Uterus (tissue), 2 donors: ENCODE results near the gene TAAR8.

Source experiments
- POLR2A ChIP-seq, 2 donors: fragments of 450-650 bp; IDR thresholded peaks; one replicate each; pipeline ENCODE4 v1.6.1; 2016; ENCODE audit warnings: antibody characterized with exemption in 2 of 2, mild to moderate bottlenecking in 1 of 2, moderate library complexity in 1 of 2
- TF ChIP-seq, protein P1 (sequence below), 4 experiments: fragments of 200-600 bp in 2 of 4; fragments of 450-650 bp in 2 of 4; sonication (generic) in 2 of 4; IDR thresholded peaks; one replicate each; pipeline ENCODE4 v1.5.1; 2016 to 2019; ENCODE audit warnings: antibody characterized with exemption in 4 of 4, mild to moderate bottlenecking in 2 of 4, moderate library complexity in 1 of 4

DNA sequence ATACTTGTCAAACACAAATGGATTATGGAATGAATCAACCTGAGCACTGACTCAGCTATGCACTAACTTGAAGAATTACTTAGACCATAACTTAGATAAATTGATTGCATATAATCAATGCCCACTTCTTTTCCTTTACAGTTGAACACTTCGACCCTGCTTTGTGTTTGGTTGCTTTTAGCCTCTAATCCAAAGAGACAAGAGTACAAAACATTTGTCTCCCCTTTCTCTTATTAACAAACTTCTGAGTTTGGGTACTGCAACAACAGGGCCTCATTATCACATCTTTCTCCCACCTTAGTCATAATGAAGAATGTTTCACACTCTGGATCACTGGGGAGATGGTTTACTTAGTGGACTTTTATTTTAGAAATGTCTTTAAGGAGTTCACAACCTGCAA is 15.1 kb downstream of the TAAR8 start:
- TF ChIP-seq POLR2A (IDR thresholded peaks at IDR 0.05), result no peak
- TF ChIP-seq, protein P1, sequence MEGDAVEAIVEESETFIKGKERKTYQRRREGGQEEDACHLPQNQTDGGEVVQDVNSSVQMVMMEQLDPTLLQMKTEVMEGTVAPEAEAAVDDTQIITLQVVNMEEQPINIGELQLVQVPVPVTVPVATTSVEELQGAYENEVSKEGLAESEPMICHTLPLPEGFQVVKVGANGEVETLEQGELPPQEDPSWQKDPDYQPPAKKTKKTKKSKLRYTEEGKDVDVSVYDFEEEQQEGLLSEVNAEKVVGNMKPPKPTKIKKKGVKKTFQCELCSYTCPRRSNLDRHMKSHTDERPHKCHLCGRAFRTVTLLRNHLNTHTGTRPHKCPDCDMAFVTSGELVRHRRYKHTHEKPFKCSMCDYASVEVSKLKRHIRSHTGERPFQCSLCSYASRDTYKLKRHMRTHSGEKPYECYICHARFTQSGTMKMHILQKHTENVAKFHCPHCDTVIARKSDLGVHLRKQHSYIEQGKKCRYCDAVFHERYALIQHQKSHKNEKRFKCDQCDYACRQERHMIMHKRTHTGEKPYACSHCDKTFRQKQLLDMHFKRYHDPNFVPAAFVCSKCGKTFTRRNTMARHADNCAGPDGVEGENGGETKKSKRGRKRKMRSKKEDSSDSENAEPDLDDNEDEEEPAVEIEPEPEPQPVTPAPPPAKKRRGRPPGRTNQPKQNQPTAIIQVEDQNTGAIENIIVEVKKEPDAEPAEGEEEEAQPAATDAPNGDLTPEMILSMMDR (IDR thresholded peaks at IDR 0.05), result no peak
